ENCODE measurements around the gene ARID1B. TPM values are rescaled to one million over a fixed set of nuclear protein-coding genes. Genes with fewer than 3 reads are reported as not detected.

ARID1B gene
- total and polyA plus RNA-seq, 9 donors, result 44.2 to 72.5 (median 63.5) TPM

- H3K27me3 ChIP-seq (ENCODE audit: control insufficient read depth, insufficient read depth, low read length), result peaks cover 3% of the 10 kb centered on the region
- H3K27ac ChIP-seq (ENCODE audit: low read length), result no peak overlapping the region
- no peak for DNase-seq
- no peak overlapping the region for H3K4me3 ChIP-seq (ENCODE audit: low read length)
- H3K4me1 ChIP-seq (ENCODE audit: control insufficient read depth, insufficient read depth, low read length), result peaks cover 31% of the 10 kb centered on the region
- no CpG with 5 or more reads among the region's 1 CpG for WGBS (ENCODE audit: insufficient coverage)
- H3K9me3 ChIP-seq (replicated peaks; ENCODE audit: control insufficient read depth, low read depth, low read length), result peaks cover 6% of the 10 kb centered on the region
- H3K36me3 ChIP-seq (ENCODE audit: control insufficient read depth, insufficient read depth, low read length), result no peaks in the 10 kb centered on the region
These were observed 471.1 kb downstream of the ARID1B start for GRCh38 chr6:157248264-157248663.

- Histone ChIP-seq H3K36me3 (ENCODE audit: control insufficient read depth, insufficient read depth, low read length) (no peaks in the 10 kb centered on the region), H3K4me1 (ENCODE audit: control insufficient read depth, insufficient read depth, low read length) (peaks cover 26% of the 10 kb centered on the region), H3K27me3 (ENCODE audit: control insufficient read depth, insufficient read depth, low read length) (peaks cover 4% of the 10 kb centered on the region), H3K4me3 (ENCODE audit: low read length) (no peak overlapping the region), H3K27ac (ENCODE audit: low read length) (no peak overlapping the region), H3K9me3 (replicated peaks; ENCODE audit: control insufficient read depth, low read depth, low read length) (peaks cover 6% of the 10 kb centered on the region)
- WGBS (ENCODE audit: insufficient coverage), result 29% methylated on average over 6 of the region's 8 CpGs
- peak; percentile 68 for DNase-seq
These were observed 472.6 kb downstream of the ARID1B start for GRCh38 chr6:157249826-157250225.

GRCh38 chr6:157251586-157252247, 474.5 kb downstream of the ARID1B start:
- no peak overlapping the region for H3K27ac ChIP-seq (ENCODE audit: low read length)
- H3K27me3 ChIP-seq (ENCODE audit: control insufficient read depth, insufficient read depth, low read length), result peaks cover 8% of the 10 kb centered on the region
- peaks cover 6% of the 10 kb centered on the region for H3K9me3 ChIP-seq (replicated peaks; ENCODE audit: control insufficient read depth, low read depth, low read length)
- H3K4me1 ChIP-seq (ENCODE audit: control insufficient read depth, insufficient read depth, low read length), result peaks cover 16% of the 10 kb centered on the region
- no peak overlapping the region for H3K4me3 ChIP-seq (ENCODE audit: low read length)
- DNase-seq, result no peak
- H3K36me3 ChIP-seq (ENCODE audit: control insufficient read depth, insufficient read depth, low read length), result no peaks in the 10 kb centered on the region
- WGBS (ENCODE audit: insufficient coverage), result 76% methylated on average over 2 of the region's 8 CpGs

GRCh38 chr6:157253017-157253416, 475.8 kb downstream of the ARID1B start:
- no peak overlapping the region for H3K27ac ChIP-seq (ENCODE audit: low read length)
- WGBS (ENCODE audit: insufficient coverage), result 48% methylated on average over 6 of the region's 7 CpGs
- no peak overlapping the region for H3K4me3 ChIP-seq (ENCODE audit: low read length)
- H3K36me3 ChIP-seq (ENCODE audit: control insufficient read depth, insufficient read depth, low read length), result no peaks in the 10 kb centered on the region
- H3K27me3 ChIP-seq (ENCODE audit: control insufficient read depth, insufficient read depth, low read length), result peaks cover 7% of the 10 kb centered on the region
- peaks cover 13% of the 10 kb centered on the region for H3K4me1 ChIP-seq (ENCODE audit: control insufficient read depth, insufficient read depth, low read length)
- no peak for DNase-seq
- H3K9me3 ChIP-seq (replicated peaks; ENCODE audit: control insufficient read depth, low read depth, low read length), result peaks cover 4% of the 10 kb centered on the region

GRCh38 chr6:157253699-157254098, 476.5 kb downstream of the ARID1B start:
- no peak for DNase-seq
- Histone ChIP-seq H3K4me3 (ENCODE audit: low read length) (no peak overlapping the region), H3K27ac (ENCODE audit: low read length) (no peak overlapping the region), H3K4me1 (ENCODE audit: control insufficient read depth, insufficient read depth, low read length) (peaks cover 13% of the 10 kb centered on the region), H3K9me3 (replicated peaks; ENCODE audit: control insufficient read depth, low read depth, low read length) (no peaks in the 10 kb centered on the region), H3K36me3 (ENCODE audit: control insufficient read depth, insufficient read depth, low read length) (no peaks in the 10 kb centered on the region), H3K27me3 (ENCODE audit: control insufficient read depth, insufficient read depth, low read length) (peaks cover 7% of the 10 kb centered on the region)
- 50% methylated on average over 1 of the region's 7 CpGs for WGBS (ENCODE audit: insufficient coverage)

GRCh38 chr6:157254538-157254937, 477.4 kb downstream of the ARID1B start:
- H3K27me3 ChIP-seq (ENCODE audit: control insufficient read depth, insufficient read depth, low read length), result peaks cover 7% of the 10 kb centered on the region
- H3K27ac ChIP-seq (ENCODE audit: low read length), result no peak overlapping the region
- H3K4me3 ChIP-seq (ENCODE audit: low read length), result no peak overlapping the region
- H3K36me3 ChIP-seq (ENCODE audit: control insufficient read depth, insufficient read depth, low read length), result no peaks in the 10 kb centered on the region
- DNase-seq, result no peak
- peaks cover 12% of the 10 kb centered on the region for H3K4me1 ChIP-seq (ENCODE audit: control insufficient read depth, insufficient read depth, low read length)
- 62% methylated on average over 1 of the region's 3 CpGs for WGBS (ENCODE audit: insufficient coverage)
- no peaks in the 10 kb centered on the region for H3K9me3 ChIP-seq (replicated peaks; ENCODE audit: control insufficient read depth, low read depth, low read length)

- Histone ChIP-seq H3K9me3 (replicated peaks; ENCODE audit: control insufficient read depth, low read depth, low read length) (no peaks in the 10 kb centered on the region), H3K27ac (ENCODE audit: low read length) (no peak overlapping the region), H3K27me3 (ENCODE audit: control insufficient read depth, insufficient read depth, low read length) (peaks cover 7% of the 10 kb centered on the region), H3K4me3 (ENCODE audit: low read length) (no peak overlapping the region), H3K36me3 (ENCODE audit: control insufficient read depth, insufficient read depth, low read length) (no peaks in the 10 kb centered on the region), H3K4me1 (ENCODE audit: control insufficient read depth, insufficient read depth, low read length) (peaks cover 7% of the 10 kb centered on the region)
- DNase-seq, result no peak
- 100% methylated on average over 1 of the region's 3 CpGs for WGBS (ENCODE audit: insufficient coverage)
These were observed 477.9 kb downstream of the ARID1B start for GRCh38 chr6:157255079-157255478.

GRCh38 chr6:157258878-157259277, 481.7 kb downstream of the ARID1B start:
- 92% methylated on average over 9 of the region's 11 CpGs for WGBS (ENCODE audit: insufficient coverage)
- DNase-seq, result no peak
- H3K36me3 ChIP-seq (ENCODE audit: control insufficient read depth, insufficient read depth, low read length), result no peaks in the 10 kb centered on the region
- no peak overlapping the region for H3K4me3 ChIP-seq (ENCODE audit: low read length)
- no peaks in the 10 kb centered on the region for H3K9me3 ChIP-seq (replicated peaks; ENCODE audit: control insufficient read depth, low read depth, low read length)
- H3K4me1 ChIP-seq (ENCODE audit: control insufficient read depth, insufficient read depth, low read length), result peaks cover 9% of the 10 kb centered on the region
- H3K27ac ChIP-seq (ENCODE audit: low read length), result no peak overlapping the region
- H3K27me3 ChIP-seq (ENCODE audit: control insufficient read depth, insufficient read depth, low read length), result peaks cover 6% of the 10 kb centered on the region

GRCh38 chr6:157259443-157259842, 482.3 kb downstream of the ARID1B start:
- H3K4me3 ChIP-seq (ENCODE audit: low read length), result no peak overlapping the region
- H3K27me3 ChIP-seq (ENCODE audit: control insufficient read depth, insufficient read depth, low read length), result peaks cover 6% of the 10 kb centered on the region
- WGBS (ENCODE audit: insufficient coverage), result 71% methylated on average over 1 of the region's 9 CpGs
- no peak overlapping the region for H3K27ac ChIP-seq (ENCODE audit: low read length)
- DNase-seq, result no peak
- no peaks in the 10 kb centered on the region for H3K36me3 ChIP-seq (ENCODE audit: control insufficient read depth, insufficient read depth, low read length)
- no peaks in the 10 kb centered on the region for H3K9me3 ChIP-seq (replicated peaks; ENCODE audit: control insufficient read depth, low read depth, low read length)
- peaks cover 9% of the 10 kb centered on the region for H3K4me1 ChIP-seq (ENCODE audit: control insufficient read depth, insufficient read depth, low read length)
